B cell (primary cell): ENCODE results near the gene CD74. TPM values are rescaled to one million over a fixed set of nuclear protein-coding genes. Genes with fewer than 3 reads are reported as not detected.

Source experiments
- ATAC-seq: fragments of 200-7000 bp; cut with Tn5 transposase; one replicate; pipeline ENCODE4 v1.10.0; 2021; ENCODE audit warnings: low read depth, mild to moderate bottlenecking, moderate number of reproducible peaks, moderate library complexity
- CTCF ChIA-PET: fragments of 350-600 bp; sonication (Branson Sonifier 250); formaldehyde crosslinking; loops from one replicate; lab custom pipeline; 2021; ENCODE audit warnings: antibody characterized with exemption, inconsistent platforms; lab: Charles Lee
- POLR2A ChIA-PET: fragments of 350-600 bp; sonication (Branson Sonifier 250); formaldehyde crosslinking; loops from one replicate; lab custom pipeline; 2021; ENCODE audit warnings: antibody characterized with exemption; lab: Charles Lee
- DNase-seq: peaks from one replicate; pipeline ENCODE4 v3.0.0; 2013
- H2AFZ ChIP-seq: 2 replicates; pipeline ENCODE4 v1.6.1; 2012; ENCODE audit warnings: mild to moderate bottlenecking, low read depth, low read length; ENCODE audit not compliant: insufficient read depth, poor library complexity, severe bottlenecking
- H3K27ac ChIP-seq, 2 donors: 1 replicate in 1 of 2; 2 replicates in 1 of 2; pipeline ENCODE4 v1.5.1; 2012 to 2013; ENCODE audit warnings: low read length in 2 of 2, mild to moderate bottlenecking in 2 of 2, moderate library complexity in 1 of 2
- H3K27me3 ChIP-seq, 4 experiments: fragments of 200-600 bp in 1 of 4; sonication (generic) in 1 of 4; replicated peaks in 1 of 4; 1 replicate in 2 of 4; 2 replicates in 2 of 4; pipeline versions ENCODE4 v1.6.1 to v1.7.0; 2013 to 2016; ENCODE audit warnings: low read length in 3 of 4, mild to moderate bottlenecking in 2 of 4, mixed read lengths in 1 of 4, moderate library complexity in 1 of 4; ENCODE audit not compliant: insufficient read depth in 4 of 4, control insufficient read depth in 3 of 4; ENCODE audit errors: control extremely low read depth in 1 of 4
- H3K36me3 ChIP-seq, 2 experiments: replicated peaks in 1 of 2; 1 replicate in 1 of 2; 2 replicates in 1 of 2; pipeline versions ENCODE4 v1.6.1 to v1.7.1; 2013; ENCODE audit warnings: low read length in 1 of 2; ENCODE audit not compliant: insufficient read depth in 2 of 2, control insufficient read depth in 1 of 2; ENCODE audit errors: control extremely low read depth in 1 of 2, extremely low read depth in 1 of 2
- H3K4me1 ChIP-seq, 2 donors: fragments of 200-600 bp in 1 of 2; sonication (generic) in 1 of 2; 1 replicate in 1 of 2; 2 replicates in 1 of 2; pipeline versions ENCODE4 v1.5.1 to v1.6.1; 2013 to 2017; ENCODE audit warnings: low read length in 2 of 2; ENCODE audit not compliant: control insufficient read depth in 2 of 2, insufficient read depth in 2 of 2
- H3K4me2 ChIP-seq: replicated peaks from 2 replicates; pipeline ENCODE3; 2012; ENCODE audit warnings: mild to moderate bottlenecking, low read depth, low read length; ENCODE audit not compliant: poor library complexity, severe bottlenecking
- H3K4me3 ChIP-seq, 5 experiments: fragments of 200-600 bp in 1 of 5; sonication (generic) in 1 of 5; 1 replicate in 3 of 5; 2 replicates in 2 of 5; pipeline versions ENCODE4 v1.5.1 to v1.7.0; 2011 to 2016; ENCODE audit warnings: low read length in 4 of 5, mild to moderate bottlenecking in 4 of 5, low read depth in 2 of 5, control low read depth in 1 of 5, moderate library complexity in 1 of 5; ENCODE audit not compliant: insufficient read depth in 1 of 5; ENCODE audit errors: control extremely low read depth in 1 of 5, extremely low read depth in 1 of 5
- H3K79me2 ChIP-seq: fragments of 200-600 bp; sonication (generic); one replicate; pipeline ENCODE4 v1.6.0; 2016; ENCODE audit warnings: low read length; ENCODE audit not compliant: control insufficient read depth, insufficient read depth
- H3K9ac ChIP-seq: fragments of 200-600 bp; sonication (generic); 2 replicates; pipeline ENCODE4 v1.6.1; 2017; ENCODE audit warnings: mild to moderate bottlenecking, low read length, moderate library complexity
- H3K9me3 ChIP-seq, 3 donors: one replicate each; pipeline versions ENCODE4 v1.6.1 to v1.7.1; 2013; ENCODE audit warnings: low read length in 2 of 3; ENCODE audit not compliant: control insufficient read depth in 2 of 3, insufficient read depth in 1 of 3; ENCODE audit errors: control extremely low read depth in 1 of 3
- H4K20me1 ChIP-seq: 2 replicates; pipeline ENCODE4 v1.6.0; 2012; ENCODE audit warnings: mild to moderate bottlenecking, low read length; ENCODE audit not compliant: insufficient read depth, control insufficient read depth, poor library complexity, severe bottlenecking
- H3K27ac Mint-ChIP-seq: one replicate; pipeline ENCODE4 v1.8.0; 2021; ENCODE audit warnings: mixed read lengths
- H3K27me3 Mint-ChIP-seq: one replicate; pipeline ENCODE4 v1.8.0; 2021; ENCODE audit warnings: mixed read lengths
- H3K4me1 Mint-ChIP-seq: one replicate; pipeline ENCODE4 v1.8.0; 2021; ENCODE audit warnings: mixed read lengths
- H3K4me3 Mint-ChIP-seq: one replicate; pipeline ENCODE4 v1.8.0; 2021; ENCODE audit warnings: mixed read lengths
- H3K9me3 Mint-ChIP-seq: one replicate; pipeline ENCODE4 v1.8.0; 2022; ENCODE audit warnings: mixed read lengths; ENCODE audit not compliant: insufficient read depth
- CTCF ChIP-seq: fragments of 200-600 bp; IDR thresholded peaks from one replicate; pipeline ENCODE4 v1.8.0; 2022; ENCODE audit warnings: antibody characterized with exemption, mild to moderate bottlenecking
- EZH2 ChIP-seq: IDR thresholded peaks from 2 replicates; pipeline ENCODE4 v1.6.1; 2012; ENCODE audit warnings: borderline replicate concordance, low read depth, mild to moderate bottlenecking, moderate library complexity, low read length; ENCODE audit not compliant: insufficient read depth, poor library complexity, severe bottlenecking
- WGBS: methylation state at CpG from one replicate; pipeline ENCODE4 v1.1.5; 2013; ENCODE audit warnings: missing lambda C conversion rate; ENCODE audit not compliant: insufficient coverage; 5-methylcytosine and 5-hydroxymethylcytosine counted together
- intact Hi-C: fragments of 100-400 bp; cut with micrococcal nuclease; formaldehyde crosslinking; loops from one replicate; pipeline ENCODE4 v1.10.0; 2022
- polyA plus RNA-seq: library from polyadenylated mRNA; depleted of rRNA; stranded (reverse); fragments of >200 nt; gene quantifications from 2 replicates; pipeline ENCODE4 v1.2.3, GENCODE V29; 2012
- total RNA-seq, 2 donors: library from RNA; stranded (reverse); fragments of 120-200 nt in 1 of 2; gene quantifications; 1 replicate in 1 of 2; 2 replicates in 1 of 2; pipeline versions ENCODE4 v1.2.3 to v1.2.4, GENCODE V29; 2013 to 2022

CD74 gene
- total and polyA plus RNA-seq, 2 donors (not counting 1 experiment from before 2014, with no cell fraction given), result 5,670 to 14,307 TPM

DNA sequence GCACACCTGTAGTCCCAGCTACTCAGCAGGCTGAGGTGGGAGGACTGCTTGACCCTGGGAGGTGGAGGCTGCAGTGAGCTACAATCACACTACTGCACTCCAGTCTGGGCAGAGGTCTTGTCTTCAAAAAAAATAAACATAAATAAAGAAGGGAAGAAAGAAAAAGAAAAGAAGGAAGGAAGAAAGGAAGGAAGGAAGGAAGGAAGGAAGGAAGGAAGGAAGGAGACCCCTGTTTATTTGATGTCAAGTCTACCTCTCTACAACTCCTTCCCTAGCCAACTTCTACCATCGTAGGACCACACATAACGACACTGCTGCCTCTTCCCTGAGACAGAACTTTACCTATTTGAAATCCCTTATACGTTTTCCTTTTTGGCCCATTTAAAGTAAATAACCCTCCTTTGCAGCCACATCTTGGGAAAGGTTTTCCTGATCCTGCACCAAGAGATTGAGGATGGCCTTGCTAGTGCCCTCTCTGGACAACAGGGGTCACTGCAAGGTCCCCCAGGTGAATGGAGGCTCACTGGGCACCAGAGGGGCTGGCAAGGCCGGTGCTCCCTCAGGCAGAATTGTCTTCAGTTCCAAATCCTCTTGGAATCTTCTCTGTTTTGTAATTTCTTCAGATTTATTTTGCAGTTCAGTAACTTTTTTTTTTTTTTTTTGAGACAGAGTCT lies 26.3 kb upstream of the CD74 start:
- H3K9me3 Mint-ChIP-seq, result no peaks in the 10 kb centered on the region
- Histone ChIP-seq H3K9ac (no peak overlapping the region), H3K36me3 (peaks cover 0 to 12% of the 10 kb centered on the region in 2 experiments), H3K79me2 (peaks cover 28% of the 10 kb centered on the region), H3K4me1 (peaks cover 23 to 24% of the 10 kb centered on the region in 2 donors), H3K27me3 (no peaks in the 10 kb centered on the region), H3K4me2 (no peak overlapping the region), H3K27ac (no peak overlapping the region), H3K9me3 (no peaks in the 10 kb centered on the region), H3K4me3 (no peak overlapping the region), H4K20me1 (no peaks in the 10 kb centered on the region), H2AFZ (no peak overlapping the region)
- no peak overlapping the region for H3K4me3 Mint-ChIP-seq
- H3K4me1 Mint-ChIP-seq, result peaks cover 20% of the 10 kb centered on the region
- intact Hi-C loops, result no loop called here
- DNase-seq (peak; percentile 40), ATAC-seq (no peak)
- H3K27ac Mint-ChIP-seq, result no peak overlapping the region
- TF ChIP-seq EZH2, result no peak
- peak; percentile 43 for TF ChIP-seq CTCF
- 79% methylated on average over 3 of the region's 4 CpGs for WGBS
- CTCF ChIA-PET, result interaction anchor here (0.7 to 14.4 kb wide), 4 partner anchors 8 to 821 kb away, joined by 3 to 396 read pairs (median 4); no protein-coding TSS in a partner anchor
- POLR2A ChIA-PET, result interaction anchor here (0.8 to 21.5 kb wide), 2 partner anchors 11 to 27 kb away, joined by 3 to 387 read pairs; partner anchors contain the start of genes CD74 and RPS14
- H3K27me3 Mint-ChIP-seq, result no peaks in the 10 kb centered on the region
